ENCODE measurements around the gene MEST.
"Not testable (repeated sequence)": the region's sequence is repeated elsewhere in the genome, so short reads cannot be mapped to it uniquely, and the experiment has no call there.

Gene MEST

DNA sequence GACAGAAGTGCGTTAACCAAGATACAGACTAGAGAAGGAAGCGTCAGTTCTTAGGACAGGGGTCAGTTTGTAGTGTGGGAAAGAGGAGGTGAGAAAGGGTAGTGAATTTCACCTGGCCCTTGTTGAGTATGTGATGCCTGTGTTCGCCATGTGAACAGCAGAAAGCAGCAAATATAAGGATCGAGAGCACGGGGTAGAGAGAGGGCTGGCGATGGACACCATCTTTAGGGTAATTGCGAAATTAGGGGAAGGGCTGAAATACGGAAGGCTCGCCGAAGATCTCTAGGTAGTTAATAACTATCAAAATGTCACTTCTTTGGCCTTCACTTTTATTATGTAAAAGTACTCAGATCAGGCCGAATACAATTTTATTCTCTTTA lies 6.2 kb upstream of the MEST start:
- no peak for DNase-seq (ENCODE audit: low read depth in 2 of 2)

DNA sequence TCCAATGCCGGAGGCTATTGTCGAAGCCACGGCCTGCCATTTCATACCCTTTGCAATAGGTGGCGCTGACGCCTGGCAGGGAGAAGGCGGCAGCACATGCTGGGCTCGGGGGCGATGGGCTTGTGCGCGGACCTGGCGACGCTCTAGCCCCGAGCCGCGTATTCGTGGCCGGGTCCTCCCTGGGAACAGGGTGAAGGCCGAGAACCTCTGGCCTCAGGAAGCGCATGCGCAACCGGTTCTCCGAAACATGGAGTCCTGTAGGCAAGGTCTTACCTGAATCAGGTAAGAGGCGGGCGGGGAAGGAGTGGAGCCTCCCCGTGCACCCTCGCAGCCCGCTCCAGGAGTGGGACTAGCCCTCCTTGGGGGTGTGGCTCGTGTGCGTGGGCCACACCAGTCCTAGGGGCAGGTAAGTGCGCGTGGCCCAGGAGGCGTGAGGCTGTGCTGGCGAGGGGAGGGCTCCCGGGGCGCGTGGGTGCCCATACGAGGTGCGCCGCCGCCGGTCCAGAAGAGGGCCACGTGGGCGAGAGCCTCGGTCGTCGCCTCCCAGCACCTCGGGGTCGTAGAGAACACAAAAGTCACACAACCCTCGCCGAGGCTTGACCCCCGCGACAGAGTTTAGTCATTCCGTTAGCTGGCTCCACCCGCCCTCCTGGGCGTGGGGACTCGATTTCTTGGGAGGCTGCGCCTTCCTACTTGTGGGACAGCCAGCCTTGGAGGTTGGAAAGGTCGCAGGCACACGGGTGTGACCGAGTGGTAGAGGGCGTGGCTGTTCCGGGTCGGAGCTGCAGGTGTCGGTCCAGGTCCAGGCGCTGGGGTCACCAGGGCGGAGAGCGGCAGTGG lies 5.6 kb upstream of the MEST start:
- DNase-seq (ENCODE audit: low read depth in 2 of 2), result peak; percentile 28 to 33

DNA sequence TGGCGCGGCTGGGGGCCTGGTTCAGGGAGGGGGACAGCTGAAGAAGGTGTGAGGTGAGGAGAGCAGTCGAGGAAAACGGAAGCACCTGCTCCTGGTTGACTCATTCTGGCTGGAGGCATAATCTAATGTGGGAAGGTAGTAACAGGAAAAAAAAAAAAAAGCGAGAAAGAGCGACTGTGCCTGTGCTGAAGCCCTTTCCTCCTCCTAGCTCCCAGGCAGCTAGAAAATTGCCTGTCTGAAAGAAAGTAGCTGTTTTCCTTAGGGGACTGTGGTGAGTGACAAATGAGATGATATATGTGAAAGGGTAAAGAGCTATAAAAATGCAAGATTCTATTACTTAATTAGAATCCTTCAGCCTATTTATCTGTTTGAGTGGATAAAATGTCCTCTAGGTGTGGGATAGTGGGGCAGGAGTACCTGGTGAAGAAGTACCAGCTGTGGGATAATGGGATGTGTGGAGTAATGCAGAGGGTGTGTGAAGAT lies 4.9 kb upstream of the MEST start:
- no peak for DNase-seq (ENCODE audit: low read depth in 2 of 2)

DNA sequence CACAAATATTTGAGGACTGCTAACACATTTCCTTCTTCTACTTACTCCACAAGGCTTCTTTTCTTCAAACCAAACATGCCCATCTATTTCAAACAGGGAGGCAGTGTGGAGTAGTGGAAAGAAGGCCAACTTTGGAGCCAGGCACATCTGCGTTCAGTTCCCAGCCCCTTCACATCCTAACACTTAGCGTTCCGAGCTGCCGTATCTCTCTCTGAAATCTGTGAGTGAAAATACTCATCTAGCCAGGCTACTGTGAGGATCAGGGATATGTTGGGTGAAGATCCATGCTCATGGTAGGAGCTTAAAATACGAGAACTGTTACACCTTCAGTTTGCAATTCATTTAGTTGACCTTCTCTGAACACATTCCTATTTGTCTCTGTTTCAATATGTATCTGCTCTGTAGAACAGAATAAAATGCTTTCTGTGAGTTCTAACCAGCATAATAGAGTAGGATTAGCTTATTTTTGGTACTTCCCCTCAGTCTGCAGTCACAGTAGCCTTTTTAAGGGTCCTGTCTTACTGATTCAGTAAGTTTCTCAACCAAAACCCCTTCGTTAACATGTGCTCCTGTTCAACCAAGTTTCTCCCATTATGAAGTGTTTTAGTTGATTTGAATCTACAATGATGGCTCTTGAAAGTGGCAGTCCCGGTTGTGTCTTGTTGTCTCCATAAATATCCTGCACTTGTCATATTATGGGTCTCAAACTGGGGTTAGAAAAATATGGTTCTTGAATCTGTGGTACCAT lies 3.3 kb upstream of the MEST start:
- no peak for DNase-seq (ENCODE audit: low read depth in 2 of 2)

DNA sequence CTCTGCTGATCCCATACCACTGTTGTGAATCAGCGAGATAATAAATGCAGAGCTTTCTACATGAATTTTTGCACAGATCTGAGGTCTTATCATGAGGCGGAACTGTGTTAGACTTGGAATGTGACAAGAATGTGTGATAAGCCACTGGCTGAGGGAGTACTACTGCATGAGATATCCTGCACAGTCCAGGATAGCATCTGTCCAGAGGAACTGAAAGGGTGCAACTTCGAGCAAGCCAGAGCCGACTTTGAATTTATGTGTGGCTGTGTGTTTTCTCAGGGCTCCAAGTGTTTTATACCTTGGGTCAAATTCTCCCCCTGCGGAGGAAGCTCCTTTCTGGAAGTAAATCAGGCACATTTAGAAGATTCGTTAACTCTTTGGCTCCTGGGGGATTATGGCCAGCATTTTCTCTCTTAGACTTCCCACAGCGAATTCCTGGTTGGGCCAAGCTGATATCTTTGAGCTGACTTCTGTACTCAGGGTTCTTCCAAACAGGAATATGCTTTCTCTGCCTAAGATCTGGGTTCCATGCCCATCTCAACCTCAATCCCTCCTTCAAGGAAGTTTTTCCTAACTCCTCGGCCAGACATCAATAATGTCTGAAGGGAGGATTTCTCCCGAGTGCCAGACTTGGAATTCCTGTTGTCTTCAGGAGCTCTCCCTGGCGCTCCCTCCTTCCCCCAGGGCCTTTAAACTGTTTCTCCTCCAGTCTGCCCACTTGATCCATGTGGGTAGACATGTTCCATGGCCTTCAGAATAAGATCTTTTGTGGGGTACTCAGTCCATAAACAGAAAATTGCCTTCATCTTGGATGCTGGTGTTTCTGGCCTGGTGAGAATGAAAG lies 2.5 kb upstream of the MEST start:
- DNase-seq (ENCODE audit: low read depth in 2 of 2), result no peak

DNA sequence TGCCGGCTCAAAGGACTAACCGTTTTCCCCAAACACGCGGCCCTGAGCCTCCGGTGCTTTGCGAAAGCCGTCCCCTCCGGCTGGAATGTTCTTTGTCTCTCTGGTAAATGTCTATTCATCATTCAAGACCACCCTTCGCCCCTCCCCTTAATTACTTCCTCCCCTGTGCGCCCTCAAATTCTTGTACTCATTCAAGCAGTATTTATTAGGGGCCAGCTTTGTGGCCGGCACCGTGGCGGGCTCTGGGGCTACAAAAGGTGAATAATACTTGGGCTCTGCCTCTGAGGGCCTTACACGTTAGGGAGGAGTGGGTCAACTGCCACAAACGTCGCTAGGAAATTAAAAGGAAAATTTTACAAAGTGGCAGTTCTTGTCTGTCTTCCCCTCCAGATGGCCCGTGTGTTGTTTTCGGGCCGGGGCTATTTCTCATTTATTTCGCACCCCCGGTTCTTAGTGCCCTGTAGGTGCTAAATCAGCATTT lies 1.5 kb upstream of the MEST start:
- no peak for DNase-seq (ENCODE audit: low read depth in 2 of 2)

DNA sequence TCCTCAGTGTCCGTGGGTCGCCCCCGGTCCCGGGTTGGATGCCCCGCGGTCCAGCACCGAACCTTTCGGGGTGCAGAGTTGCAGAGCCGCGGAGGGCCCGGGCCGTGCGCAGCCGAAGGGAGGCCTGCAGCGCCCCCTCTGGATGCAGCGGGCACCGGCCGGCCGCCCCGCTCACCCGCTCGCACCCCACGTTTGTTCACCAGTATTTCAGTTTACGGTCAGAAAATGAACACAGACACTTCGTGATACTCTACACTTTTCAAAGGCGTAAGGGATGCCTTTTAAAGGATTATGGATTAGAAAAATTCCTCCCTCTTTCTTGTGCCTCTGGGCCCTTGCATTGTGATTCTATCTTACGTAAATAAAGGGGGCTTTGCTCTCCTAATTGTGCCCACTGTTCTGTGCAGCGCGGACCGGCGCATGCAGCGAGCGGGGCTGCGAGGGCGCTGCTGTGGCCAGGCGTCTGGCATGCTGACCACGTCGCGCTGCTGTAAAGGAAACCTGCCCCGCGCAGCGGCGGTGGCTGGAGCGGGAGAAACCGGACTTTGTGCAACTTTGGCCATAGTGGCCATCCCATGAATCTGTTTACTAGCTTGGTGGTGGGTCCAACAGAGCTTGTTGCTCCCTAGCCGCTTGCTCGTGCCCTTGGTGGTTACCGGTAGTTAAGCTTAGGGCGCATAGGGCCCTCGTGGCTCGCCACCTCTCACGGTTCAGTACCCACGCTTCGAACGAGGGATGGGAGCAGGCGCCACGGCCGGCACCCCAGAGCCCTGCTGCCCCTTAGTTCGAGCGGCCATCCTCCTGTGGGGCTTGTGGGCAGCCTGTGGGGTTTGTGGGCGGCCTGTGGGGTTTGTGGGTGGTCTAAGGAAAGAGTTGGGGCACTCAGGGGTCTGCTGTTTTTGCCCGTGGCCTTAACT lies 739 bp upstream of the MEST start:
- peak; percentile 22 to 25 for DNase-seq (ENCODE audit: low read depth in 2 of 2)

DNA sequence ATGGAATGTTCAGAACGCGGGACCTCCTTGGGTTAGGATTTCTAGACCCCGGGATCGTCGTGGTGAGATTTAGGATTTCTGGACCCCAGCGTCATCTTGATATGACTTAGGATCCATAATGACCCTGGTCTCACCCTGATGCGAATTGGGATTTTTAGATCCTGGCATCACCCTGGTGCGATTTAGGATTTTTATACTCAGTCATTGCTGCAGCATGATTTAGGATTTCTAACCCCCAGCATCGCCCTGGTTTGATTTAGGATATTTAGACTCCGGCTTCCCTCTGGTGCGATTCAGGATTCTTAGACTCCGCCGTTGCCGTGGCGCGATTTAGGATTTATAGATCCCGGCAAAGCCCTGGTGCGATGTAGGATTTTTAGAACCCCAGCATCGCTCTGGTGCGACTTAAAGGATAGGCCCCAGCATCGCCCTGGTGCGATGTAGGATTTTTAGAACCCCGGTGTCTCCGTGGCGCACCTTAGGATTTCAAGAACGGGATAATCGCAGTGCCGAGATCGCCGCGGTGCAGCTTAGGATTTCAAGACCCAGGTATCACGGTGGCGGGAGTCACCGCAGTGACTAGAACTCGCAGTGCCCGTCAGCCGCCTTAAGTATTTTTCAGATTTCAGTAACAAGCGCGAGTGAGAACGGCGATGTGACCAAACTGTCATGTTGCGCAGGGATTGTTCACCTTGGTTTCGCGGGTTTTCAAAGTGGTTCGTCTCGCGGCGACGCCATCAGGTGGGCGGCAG lies 814 bp downstream of the MEST start:
- no peak for DNase-seq (ENCODE audit: low read depth in 2 of 2)

DNA sequence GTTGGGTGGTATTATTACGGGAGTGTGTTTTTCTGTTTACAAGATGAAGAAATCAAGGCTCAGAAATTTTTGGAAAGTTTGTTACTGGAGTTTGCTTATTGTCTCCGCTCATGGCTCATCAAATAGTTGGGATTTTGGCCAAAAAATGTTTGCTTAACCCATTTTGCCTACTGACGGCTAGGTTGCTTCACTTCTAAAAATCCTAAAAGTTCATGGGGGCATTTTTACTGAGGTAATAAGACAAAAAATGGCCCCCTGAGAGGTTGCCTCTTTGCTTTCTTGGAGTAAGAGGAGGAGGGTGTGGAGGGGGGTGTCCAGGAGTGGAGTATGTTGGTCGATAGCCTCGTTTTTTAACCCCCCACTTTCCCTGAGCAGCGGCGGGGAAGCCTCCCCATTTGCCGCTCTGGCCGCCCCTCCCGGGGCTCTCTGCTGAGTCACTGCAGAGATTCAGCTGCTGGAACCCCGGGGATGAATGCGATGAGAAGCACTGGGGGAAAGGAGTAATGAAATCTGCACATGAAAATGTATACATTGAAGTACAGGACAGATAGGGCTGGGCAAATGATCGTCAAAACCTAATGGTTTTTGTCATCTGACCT lies 1.5 kb downstream of the MEST start:
- DNase-seq (ENCODE audit: low read depth in 2 of 2), result no peak

DNA sequence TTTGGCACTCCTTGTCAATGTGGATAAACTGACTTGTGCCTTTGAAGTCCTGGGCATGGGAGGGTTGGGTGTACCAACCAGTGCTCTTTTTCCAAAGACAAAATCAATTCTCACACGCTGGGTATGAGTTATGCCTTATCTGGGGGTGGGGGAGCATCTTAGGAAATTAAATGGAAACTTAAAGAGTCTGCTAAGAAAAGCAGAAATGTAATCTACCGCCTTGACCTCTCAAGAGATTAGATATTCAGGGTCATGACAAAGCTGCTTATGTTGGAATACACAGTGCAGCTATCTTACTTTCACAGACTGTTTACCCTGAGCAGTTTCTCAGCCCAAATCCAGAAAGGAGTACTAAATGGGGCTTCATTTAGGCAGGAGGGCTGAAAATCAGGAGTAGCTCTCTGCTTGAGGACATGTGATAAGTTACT lies 2.6 kb downstream of the MEST start:
- no peak for DNase-seq (ENCODE audit: low read depth in 2 of 2)

DNA sequence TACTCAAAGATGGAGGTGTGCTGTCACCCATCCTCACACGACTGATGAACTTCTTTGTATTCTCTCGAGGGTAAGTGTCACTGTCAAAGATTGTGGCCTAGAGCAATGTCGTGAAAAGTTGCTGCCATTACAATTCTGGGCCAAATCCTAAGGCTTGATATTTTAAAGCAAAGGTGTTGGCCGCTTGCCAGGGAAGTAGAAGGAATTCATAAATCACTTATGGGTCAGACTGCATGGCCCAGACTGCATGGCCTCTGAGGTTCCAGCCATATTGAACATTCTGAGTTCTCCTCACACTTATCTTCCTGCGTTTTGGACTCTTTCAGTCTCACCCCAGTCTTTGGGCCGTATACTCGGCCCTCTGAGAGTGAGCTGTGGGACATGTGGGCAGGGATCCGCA lies 8.6 kb downstream of the MEST start:
- DNase-seq (ENCODE audit: low read depth in 2 of 2), result no peak

DNA sequence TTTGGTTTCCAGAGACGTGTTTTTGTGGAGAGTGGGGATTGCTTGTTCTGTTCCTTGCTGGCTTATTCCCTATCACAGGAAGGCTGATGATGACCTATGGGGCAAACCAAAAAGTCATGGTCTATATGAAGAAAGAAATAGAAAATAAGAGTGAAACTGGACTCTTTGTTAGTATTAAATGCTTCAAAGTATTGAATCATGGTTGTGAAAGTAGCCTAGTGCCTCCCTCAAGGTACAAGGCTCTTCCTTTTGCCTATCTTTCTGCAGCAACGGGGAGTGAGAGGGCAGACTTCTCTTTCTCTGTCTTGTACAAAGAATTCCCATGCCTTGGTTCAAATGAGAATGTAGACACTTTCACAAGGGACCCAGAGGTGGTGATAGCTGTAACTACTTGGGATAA lies 9.0 kb downstream of the MEST start:
- DNase-seq (ENCODE audit: low read depth in 2 of 2), result no peak

DNA sequence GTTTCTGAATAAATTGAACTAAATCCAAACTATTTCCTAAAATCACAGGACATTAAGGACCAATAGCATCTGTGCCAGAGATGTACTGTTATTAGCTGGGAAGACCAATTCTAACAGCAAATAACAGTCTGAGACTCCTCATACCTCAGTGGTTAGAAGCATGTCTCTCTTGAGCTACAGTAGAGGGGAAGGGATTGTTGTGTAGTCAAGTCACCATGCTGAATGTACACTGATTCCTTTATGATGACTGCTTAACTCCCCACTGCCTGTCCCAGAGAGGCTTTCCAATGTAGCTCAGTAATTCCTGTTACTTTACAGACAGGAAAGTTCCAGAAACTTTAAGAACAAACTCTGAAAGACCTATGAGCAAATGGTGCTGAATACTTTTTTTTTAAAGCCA lies 13.9 kb downstream of the MEST start:
- no peak for DNase-seq (ENCODE audit: low read depth in 2 of 2)

DNA sequence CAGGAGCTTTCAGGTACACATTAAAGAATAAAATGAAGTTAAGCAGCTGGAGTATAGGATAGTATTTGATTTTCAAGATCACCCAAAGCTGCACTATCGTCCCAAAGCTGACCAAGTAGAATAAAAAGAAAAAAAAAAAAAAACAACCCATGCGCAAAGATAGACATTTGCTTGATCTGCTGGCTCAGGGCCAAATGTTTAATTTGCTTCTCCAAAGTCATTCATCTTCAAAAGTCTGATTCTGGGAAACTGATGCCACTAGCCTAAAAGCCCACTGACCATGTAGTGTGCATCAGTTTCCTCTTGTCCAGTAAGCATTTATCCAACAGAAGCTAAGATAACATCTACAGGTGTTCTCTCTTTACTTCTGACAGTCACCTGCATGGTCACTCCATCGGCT lies 14.5 kb downstream of the MEST start:
- no peak for DNase-seq (ENCODE audit: low read depth in 2 of 2)

DNA sequence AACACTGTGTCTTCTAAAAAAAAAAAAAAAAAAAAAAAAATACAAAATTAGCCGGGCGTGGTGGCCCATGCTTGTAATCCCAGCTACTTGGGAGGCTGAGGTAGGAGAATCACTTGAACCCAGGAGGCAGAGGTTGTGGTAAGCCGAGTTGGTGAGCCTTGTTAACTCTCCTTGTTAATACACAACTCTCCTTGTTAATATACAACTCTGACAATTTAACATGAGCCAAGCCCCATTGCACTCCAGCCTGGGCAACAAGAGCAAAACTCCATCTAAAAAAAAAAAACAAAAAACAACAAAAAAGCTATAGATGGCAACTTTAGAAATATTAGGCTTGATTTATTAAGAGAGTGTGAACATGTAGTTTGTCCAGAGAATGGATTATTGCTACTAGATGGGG lies 20.2 kb downstream of the MEST start:
- not testable (repeated sequence) for DNase-seq (ENCODE audit: low read depth in 2 of 2)

DNA sequence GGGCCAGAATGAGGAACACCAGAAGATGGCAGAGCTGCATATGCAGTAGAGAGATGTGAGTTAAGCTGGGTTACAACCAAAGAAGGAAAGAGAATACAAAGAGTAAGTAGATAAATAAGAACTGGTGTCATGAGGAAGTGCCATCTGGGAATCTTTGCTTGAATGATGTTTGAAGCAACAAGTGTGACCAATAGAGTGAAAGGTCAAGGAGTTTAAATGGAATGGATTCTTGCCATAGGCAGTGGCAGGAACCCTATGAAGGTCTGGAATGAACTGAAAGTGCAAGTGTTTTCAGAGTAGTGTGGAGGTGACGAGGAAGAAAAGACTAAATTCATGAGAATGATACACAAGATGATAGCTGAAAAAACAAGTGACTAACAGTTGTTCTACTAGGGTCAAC lies 21.6 kb downstream of the MEST start:
- no peak for DNase-seq (ENCODE audit: low read depth in 2 of 2)

DNA sequence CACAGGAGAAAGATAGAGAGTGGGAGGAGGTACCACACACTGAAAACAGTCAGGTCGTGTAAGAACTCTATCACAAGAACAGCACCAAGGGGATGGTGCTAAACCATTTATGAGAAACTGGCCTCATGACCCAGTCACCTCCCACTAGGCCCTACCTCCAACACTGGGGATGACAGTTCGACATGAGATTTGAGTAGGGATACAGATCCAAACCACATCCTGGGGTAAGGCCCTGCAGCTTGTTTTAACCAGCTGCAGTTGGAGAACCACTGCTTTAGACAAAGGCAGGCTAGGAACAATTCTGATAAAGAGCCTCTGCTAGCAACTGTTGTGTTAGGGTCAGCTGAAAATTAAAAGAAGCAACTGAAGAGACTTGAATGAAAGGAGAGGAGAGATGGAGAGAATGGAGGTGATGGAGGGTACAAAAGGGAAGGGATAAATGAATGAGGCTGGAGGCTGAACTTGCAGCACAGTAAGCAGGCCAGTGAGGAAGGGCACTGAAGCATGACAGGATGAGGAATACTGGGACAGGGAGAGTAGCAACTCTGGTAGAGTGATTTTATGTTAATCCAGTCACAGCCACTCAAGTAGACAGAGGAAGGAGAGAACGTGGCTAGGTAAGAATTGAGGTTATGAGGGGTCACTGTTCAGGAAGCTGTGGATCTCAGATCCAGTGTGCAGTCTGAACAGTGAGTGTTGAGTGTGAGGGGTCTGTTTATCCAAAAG lies 23.6 kb downstream of the MEST start:
- DNase-seq (ENCODE audit: low read depth in 2 of 2), result no peak

DNA sequence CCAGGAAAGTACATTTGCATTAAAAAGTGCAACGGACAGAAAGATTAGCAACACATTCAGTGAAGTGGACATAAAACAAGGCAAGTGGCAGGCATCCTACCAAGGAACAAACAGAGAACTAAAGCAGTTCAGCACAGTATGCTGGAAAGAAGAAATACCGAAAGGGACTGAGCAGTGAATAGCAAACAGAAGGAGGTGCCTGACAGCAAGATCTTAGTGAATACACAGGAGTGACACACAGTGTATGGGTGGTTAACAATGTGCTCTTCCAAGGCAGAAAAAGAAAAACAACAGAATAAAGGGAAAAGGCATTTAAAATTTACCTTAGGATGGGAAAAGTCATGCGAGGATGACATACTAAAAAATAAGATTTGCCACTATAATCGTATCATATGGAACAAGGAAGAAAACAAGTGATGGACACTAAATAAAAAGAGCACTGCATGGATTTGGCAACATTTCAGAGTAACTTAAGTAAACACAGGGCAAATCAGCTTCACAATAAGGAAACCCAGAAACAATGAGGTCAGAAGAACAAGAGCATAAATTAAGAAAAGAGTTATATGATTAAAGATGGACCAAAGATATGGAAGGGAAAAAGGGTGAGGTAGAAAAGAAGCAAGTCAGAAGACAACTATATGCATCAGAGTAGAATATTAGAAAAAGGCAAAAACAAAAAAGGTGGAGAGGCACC lies 29.5 kb downstream of the MEST start:
- DNase-seq (ENCODE audit: low read depth in 2 of 2), result no peak

Data from stimulated activated CD8-positive, alpha-beta memory T cell treated with anti-CD3 and anti-CD28 coated beads, Interleukin-2, amount 100 ng/mL, for 48 hours (primary cell).